B cell (primary cell): ENCODE results near the gene NFASC. TPM values are rescaled to one million over a fixed set of nuclear protein-coding genes. Genes with fewer than 3 reads are reported as not detected.

ENCODE experiments used
- ATAC-seq: fragments of 200-7000 bp; cut with Tn5 transposase; one replicate; pipeline ENCODE4 v1.10.0; 2021; ENCODE audit warnings: low read depth, mild to moderate bottlenecking, moderate number of reproducible peaks, moderate library complexity
- CTCF ChIA-PET: fragments of 350-600 bp; sonication (Branson Sonifier 250); formaldehyde crosslinking; loops from one replicate; lab custom pipeline; 2021; ENCODE audit warnings: antibody characterized with exemption, inconsistent platforms; lab: Charles Lee
- POLR2A ChIA-PET: fragments of 350-600 bp; sonication (Branson Sonifier 250); formaldehyde crosslinking; loops from one replicate; lab custom pipeline; 2021; ENCODE audit warnings: antibody characterized with exemption; lab: Charles Lee
- DNase-seq: peaks from one replicate; pipeline ENCODE4 v3.0.0; 2013
- H2AFZ ChIP-seq: 2 replicates; pipeline ENCODE4 v1.6.1; 2012; ENCODE audit warnings: mild to moderate bottlenecking, low read depth, low read length; ENCODE audit not compliant: insufficient read depth, poor library complexity, severe bottlenecking
- H3K27ac ChIP-seq, 2 donors: 1 replicate in 1 of 2; 2 replicates in 1 of 2; pipeline ENCODE4 v1.5.1; 2012 to 2013; ENCODE audit warnings: low read length in 2 of 2, mild to moderate bottlenecking in 2 of 2, moderate library complexity in 1 of 2
- H3K27me3 ChIP-seq, 4 experiments: fragments of 200-600 bp in 1 of 4; sonication (generic) in 1 of 4; replicated peaks in 1 of 4; 1 replicate in 2 of 4; 2 replicates in 2 of 4; pipeline versions ENCODE4 v1.6.1 to v1.7.0; 2013 to 2016; ENCODE audit warnings: low read length in 3 of 4, mild to moderate bottlenecking in 2 of 4, mixed read lengths in 1 of 4, moderate library complexity in 1 of 4; ENCODE audit not compliant: insufficient read depth in 4 of 4, control insufficient read depth in 3 of 4; ENCODE audit errors: control extremely low read depth in 1 of 4
- H3K36me3 ChIP-seq, 2 experiments: replicated peaks in 1 of 2; 1 replicate in 1 of 2; 2 replicates in 1 of 2; pipeline versions ENCODE4 v1.6.1 to v1.7.1; 2013; ENCODE audit warnings: low read length in 1 of 2; ENCODE audit not compliant: insufficient read depth in 2 of 2, control insufficient read depth in 1 of 2; ENCODE audit errors: control extremely low read depth in 1 of 2, extremely low read depth in 1 of 2
- H3K4me1 ChIP-seq, 2 donors: fragments of 200-600 bp in 1 of 2; sonication (generic) in 1 of 2; 1 replicate in 1 of 2; 2 replicates in 1 of 2; pipeline versions ENCODE4 v1.5.1 to v1.6.1; 2013 to 2017; ENCODE audit warnings: low read length in 2 of 2; ENCODE audit not compliant: control insufficient read depth in 2 of 2, insufficient read depth in 2 of 2
- H3K4me2 ChIP-seq: replicated peaks from 2 replicates; pipeline ENCODE3; 2012; ENCODE audit warnings: mild to moderate bottlenecking, low read depth, low read length; ENCODE audit not compliant: poor library complexity, severe bottlenecking
- H3K4me3 ChIP-seq, 5 experiments: fragments of 200-600 bp in 1 of 5; sonication (generic) in 1 of 5; 1 replicate in 3 of 5; 2 replicates in 2 of 5; pipeline versions ENCODE4 v1.5.1 to v1.7.0; 2011 to 2016; ENCODE audit warnings: low read length in 4 of 5, mild to moderate bottlenecking in 4 of 5, low read depth in 2 of 5, control low read depth in 1 of 5, moderate library complexity in 1 of 5; ENCODE audit not compliant: insufficient read depth in 1 of 5; ENCODE audit errors: control extremely low read depth in 1 of 5, extremely low read depth in 1 of 5
- H3K79me2 ChIP-seq: fragments of 200-600 bp; sonication (generic); one replicate; pipeline ENCODE4 v1.6.0; 2016; ENCODE audit warnings: low read length; ENCODE audit not compliant: control insufficient read depth, insufficient read depth
- H3K9ac ChIP-seq: fragments of 200-600 bp; sonication (generic); 2 replicates; pipeline ENCODE4 v1.6.1; 2017; ENCODE audit warnings: mild to moderate bottlenecking, low read length, moderate library complexity
- H3K9me3 ChIP-seq, 3 donors: one replicate each; pipeline versions ENCODE4 v1.6.1 to v1.7.1; 2013; ENCODE audit warnings: low read length in 2 of 3; ENCODE audit not compliant: control insufficient read depth in 2 of 3, insufficient read depth in 1 of 3; ENCODE audit errors: control extremely low read depth in 1 of 3
- H4K20me1 ChIP-seq: 2 replicates; pipeline ENCODE4 v1.6.0; 2012; ENCODE audit warnings: mild to moderate bottlenecking, low read length; ENCODE audit not compliant: insufficient read depth, control insufficient read depth, poor library complexity, severe bottlenecking
- H3K27ac Mint-ChIP-seq: one replicate; pipeline ENCODE4 v1.8.0; 2021; ENCODE audit warnings: mixed read lengths
- H3K27me3 Mint-ChIP-seq: one replicate; pipeline ENCODE4 v1.8.0; 2021; ENCODE audit warnings: mixed read lengths
- H3K4me1 Mint-ChIP-seq: one replicate; pipeline ENCODE4 v1.8.0; 2021; ENCODE audit warnings: mixed read lengths
- H3K4me3 Mint-ChIP-seq: one replicate; pipeline ENCODE4 v1.8.0; 2021; ENCODE audit warnings: mixed read lengths
- H3K9me3 Mint-ChIP-seq: one replicate; pipeline ENCODE4 v1.8.0; 2022; ENCODE audit warnings: mixed read lengths; ENCODE audit not compliant: insufficient read depth
- EZH2 ChIP-seq: IDR thresholded peaks from 2 replicates; pipeline ENCODE4 v1.6.1; 2012; ENCODE audit warnings: borderline replicate concordance, low read depth, mild to moderate bottlenecking, moderate library complexity, low read length; ENCODE audit not compliant: insufficient read depth, poor library complexity, severe bottlenecking
- WGBS: methylation state at CpG from one replicate; pipeline ENCODE4 v1.1.5; 2013; ENCODE audit warnings: missing lambda C conversion rate; ENCODE audit not compliant: insufficient coverage; 5-methylcytosine and 5-hydroxymethylcytosine counted together
- intact Hi-C: fragments of 100-400 bp; cut with micrococcal nuclease; formaldehyde crosslinking; loops from one replicate; pipeline ENCODE4 v1.10.0; 2022
- polyA plus RNA-seq: library from polyadenylated mRNA; depleted of rRNA; stranded (reverse); fragments of >200 nt; gene quantifications from 2 replicates; pipeline ENCODE4 v1.2.3, GENCODE V29; 2012
- total RNA-seq, 2 donors: library from RNA; stranded (reverse); fragments of 120-200 nt in 1 of 2; gene quantifications; 1 replicate in 1 of 2; 2 replicates in 1 of 2; pipeline versions ENCODE4 v1.2.3 to v1.2.4, GENCODE V29; 2013 to 2022
- TF ChIP-seq, protein P1 (sequence below): fragments of 200-600 bp; IDR thresholded peaks from one replicate; pipeline ENCODE4 v1.8.0; 2022; ENCODE audit warnings: antibody characterized with exemption, mild to moderate bottlenecking

NFASC gene
- total and polyA plus RNA-seq, 2 donors (not counting 1 experiment from before 2014, with no cell fraction given), result 0.06 to 0.39 TPM

DNA sequence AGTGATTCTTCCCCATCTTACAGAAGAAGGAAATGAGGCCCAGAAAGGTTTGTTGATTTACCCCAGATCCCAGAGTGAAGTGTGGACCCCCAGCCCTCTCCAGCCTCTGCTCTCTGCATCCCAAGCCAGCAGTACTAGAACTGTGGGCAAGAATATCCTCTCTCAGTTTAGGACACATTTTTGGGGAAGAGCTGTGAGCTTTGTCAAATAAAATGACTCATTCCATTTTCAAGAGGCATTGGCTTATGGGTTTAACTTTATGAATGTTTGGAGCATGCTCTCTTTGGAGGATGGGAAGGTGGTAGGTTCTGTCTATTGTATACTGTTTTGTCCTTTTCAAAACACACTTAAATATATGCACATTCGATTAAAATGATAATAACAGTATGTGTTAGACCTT is 101.8 kb downstream of the NFASC start:
- TF ChIP-seq EZH2, result no peak
- TF ChIP-seq, protein P1, sequence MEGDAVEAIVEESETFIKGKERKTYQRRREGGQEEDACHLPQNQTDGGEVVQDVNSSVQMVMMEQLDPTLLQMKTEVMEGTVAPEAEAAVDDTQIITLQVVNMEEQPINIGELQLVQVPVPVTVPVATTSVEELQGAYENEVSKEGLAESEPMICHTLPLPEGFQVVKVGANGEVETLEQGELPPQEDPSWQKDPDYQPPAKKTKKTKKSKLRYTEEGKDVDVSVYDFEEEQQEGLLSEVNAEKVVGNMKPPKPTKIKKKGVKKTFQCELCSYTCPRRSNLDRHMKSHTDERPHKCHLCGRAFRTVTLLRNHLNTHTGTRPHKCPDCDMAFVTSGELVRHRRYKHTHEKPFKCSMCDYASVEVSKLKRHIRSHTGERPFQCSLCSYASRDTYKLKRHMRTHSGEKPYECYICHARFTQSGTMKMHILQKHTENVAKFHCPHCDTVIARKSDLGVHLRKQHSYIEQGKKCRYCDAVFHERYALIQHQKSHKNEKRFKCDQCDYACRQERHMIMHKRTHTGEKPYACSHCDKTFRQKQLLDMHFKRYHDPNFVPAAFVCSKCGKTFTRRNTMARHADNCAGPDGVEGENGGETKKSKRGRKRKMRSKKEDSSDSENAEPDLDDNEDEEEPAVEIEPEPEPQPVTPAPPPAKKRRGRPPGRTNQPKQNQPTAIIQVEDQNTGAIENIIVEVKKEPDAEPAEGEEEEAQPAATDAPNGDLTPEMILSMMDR, result no peak
- H3K4me2 ChIP-seq, result no peak overlapping the region
- no peak overlapping the region for H3K27ac ChIP-seq
- H3K4me3 Mint-ChIP-seq, result no peak overlapping the region
- CTCF ChIA-PET, result interaction anchor here (1.0 to 9.2 kb wide), 5 partner anchors 17 to 284 kb away, joined by 3 to 110 read pairs (median 10); no protein-coding TSS in a partner anchor
- no peaks in the 10 kb centered on the region for H3K9me3 Mint-ChIP-seq
- H3K36me3 ChIP-seq, result no peaks in the 10 kb centered on the region
- POLR2A ChIA-PET, result no interaction called here
- no peak overlapping the region for H3K9ac ChIP-seq
- H3K4me3 ChIP-seq, result no peak overlapping the region
- H4K20me1 ChIP-seq, result no peaks in the 10 kb centered on the region
- peaks cover 0 to 29% (median 7%) of the 10 kb centered on the region in 4 experiments for H3K27me3 ChIP-seq
- WGBS, result no CpG with 5 or more reads among the region's 1 CpG
- DNase-seq, result no peak
- H3K9me3 ChIP-seq, result peaks cover 0 to 3% (median 0%) of the 10 kb centered on the region in 3 donors
- no peak overlapping the region for H2AFZ ChIP-seq
- intact Hi-C loops, result no loop called here
- H3K4me1 ChIP-seq, result peaks cover 16 to 19% of the 10 kb centered on the region in 2 donors
- no peaks in the 10 kb centered on the region for H3K79me2 ChIP-seq
- peaks cover 11% of the 10 kb centered on the region for H3K4me1 Mint-ChIP-seq
- no peak overlapping the region for H3K27ac Mint-ChIP-seq
- ATAC-seq, result no peak
- H3K27me3 Mint-ChIP-seq, result peaks cover 14% of the 10 kb centered on the region

DNA sequence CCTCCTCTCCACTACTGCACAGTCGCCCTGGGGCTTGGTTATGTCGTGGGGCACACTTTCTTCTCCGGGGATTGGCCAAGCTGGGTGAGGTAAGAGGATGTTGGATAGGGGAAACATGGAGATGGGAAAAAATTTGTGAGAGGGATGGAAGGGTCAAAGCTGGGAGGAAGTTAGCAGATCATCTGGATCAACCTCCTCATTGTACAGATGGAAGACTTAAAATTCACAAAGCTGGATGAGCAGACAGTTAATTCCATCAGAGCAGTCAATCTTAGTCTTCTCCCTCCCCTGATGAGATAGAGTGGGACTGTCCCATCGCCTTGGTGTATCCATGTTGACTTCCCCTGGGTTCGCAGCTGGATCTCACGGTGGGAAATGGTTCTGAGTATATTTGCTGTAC is 102.8 kb downstream of the NFASC start:
- Histone ChIP-seq H3K4me2 (no peak overlapping the region), H3K4me1 (peaks cover 18 to 25% of the 10 kb centered on the region in 2 donors), H3K9me3 (peaks cover 0 to 3% (median 0%) of the 10 kb centered on the region in 3 donors), H3K79me2 (no peaks in the 10 kb centered on the region), H3K4me3 (no peak overlapping the region), H3K36me3 (no peaks in the 10 kb centered on the region), H3K27me3 (peaks cover 0 to 19% (median 7%) of the 10 kb centered on the region in 4 experiments), H4K20me1 (no peaks in the 10 kb centered on the region), H3K9ac (no peak overlapping the region), H3K27ac (no peak overlapping the region), H2AFZ (no peak overlapping the region)
- H3K4me3 Mint-ChIP-seq, result no peak overlapping the region
- ChIA-PET CTCF (interaction anchor here (1.0 to 9.2 kb wide), 7 partner anchors 11 to 283 kb away, joined by 3 to 110 read pairs (median 6); no protein-coding TSS in a partner anchor), POLR2A (no interaction called here)
- intact Hi-C loops, result no loop called here
- TF ChIP-seq, protein P1, result no peak
- no peak for TF ChIP-seq EZH2
- no peak overlapping the region for H3K27ac Mint-ChIP-seq
- peaks cover 15% of the 10 kb centered on the region for H3K27me3 Mint-ChIP-seq
- ATAC-seq, result no peak
- no peak for DNase-seq
- WGBS, result 63% methylated on average over 4 of the region's 6 CpGs
- peaks cover 14% of the 10 kb centered on the region for H3K4me1 Mint-ChIP-seq
- H3K9me3 Mint-ChIP-seq, result no peaks in the 10 kb centered on the region
